Fibroblast of lung (primary cell): ENCODE data around the gene PPP1R15B. TPM values are rescaled to one million over a fixed set of nuclear protein-coding genes. Genes with fewer than 3 reads are reported as not detected.

Experiments used
- DNase-seq, 2 donors: peaks; one replicate each; pipeline versions ENCODE4 v3.0.0 to v3.0.0-alpha.2; 2010; ENCODE audit warnings: low read depth in 2 of 2
- H2AFZ ChIP-seq: 2 replicates; pipeline ENCODE4 v1.5.1; 2012; ENCODE audit warnings: low read length, control low read depth, inconsistent platforms
- H3K27ac ChIP-seq: 2 replicates; pipeline ENCODE4 v1.5.1; 2011; ENCODE audit warnings: low read length, control low read depth; ENCODE audit not compliant: insufficient read depth
- H3K27me3 ChIP-seq: 2 replicates; pipeline ENCODE4 v1.5.1; 2011; ENCODE audit warnings: mild to moderate bottlenecking, low read length; ENCODE audit not compliant: control insufficient read depth, insufficient read depth
- H3K36me3 ChIP-seq: 2 replicates; pipeline ENCODE4 v1.5.1; 2011; ENCODE audit warnings: low read length; ENCODE audit not compliant: control insufficient read depth, insufficient read depth
- H3K4me1 ChIP-seq: 2 replicates; pipeline ENCODE4 v1.5.1; 2011; ENCODE audit warnings: low read length; ENCODE audit not compliant: control insufficient read depth, insufficient read depth; ENCODE audit errors: extremely low read depth
- H3K4me2 ChIP-seq: 2 replicates; pipeline ENCODE4 v1.5.1; 2011; ENCODE audit warnings: low read length, control low read depth; ENCODE audit not compliant: insufficient read depth; ENCODE audit errors: extremely low read depth
- H3K4me3 ChIP-seq, 4 experiments: fragments of 200-600 bp in 1 of 4; sonication (generic) in 1 of 4; replicated peaks in 1 of 4; 2 replicates each; pipeline ENCODE4 v1.5.1; 2011 to 2016; ENCODE audit warnings: low read length in 4 of 4, low read depth in 3 of 4, mild to moderate bottlenecking in 3 of 4, control low read depth in 2 of 4, inconsistent platforms in 1 of 4, mixed read lengths in 1 of 4; ENCODE audit not compliant: insufficient read depth in 1 of 4; ENCODE audit errors: control extremely low read depth in 1 of 4
- H3K79me2 ChIP-seq: 2 replicates; pipeline ENCODE4 v1.5.1; 2012; ENCODE audit warnings: mild to moderate bottlenecking, low read length, inconsistent platforms; ENCODE audit not compliant: control insufficient read depth, insufficient read depth
- H3K9ac ChIP-seq: 2 replicates; pipeline ENCODE4 v1.5.1; 2011; ENCODE audit warnings: mild to moderate bottlenecking, low read length, control low read depth; ENCODE audit not compliant: insufficient read depth
- H3K9me3 ChIP-seq: 2 replicates; pipeline ENCODE4 v1.5.1; 2012; ENCODE audit warnings: low read depth, low read length; ENCODE audit not compliant: control insufficient read depth, insufficient read depth
- H4K20me1 ChIP-seq: 2 replicates; pipeline ENCODE4 v1.5.1; 2011; ENCODE audit warnings: low read length; ENCODE audit not compliant: control insufficient read depth, insufficient read depth; ENCODE audit errors: extremely low read depth
- EZH2 ChIP-seq: IDR thresholded peaks from 2 replicates; pipeline ENCODE4 v1.5.1; 2012; ENCODE audit warnings: low read length, control low read depth, mild to moderate bottlenecking; ENCODE audit errors: missing control alignments
- polyA plus RNA-seq, 2 donors: library from polyadenylated mRNA; depleted of rRNA in 1 of 2; stranded (reverse) in 1 of 2; unstranded in 1 of 2; fragments of >200 nt; gene quantifications; 2 replicates each; pipeline ENCODE4 v1.2.1, GENCODE V29; 2011 to 2012; ENCODE audit warnings: missing spikeins in 1 of 2
- total RNA-seq: library from RNA; depleted of rRNA; stranded (reverse); fragments of >200 nt; gene quantifications from 2 replicates; pipeline ENCODE4 v1.2.1, GENCODE V29; 2014
- TF ChIP-seq, protein P1 (sequence below), 2 donors: IDR thresholded peaks in 1 of 2; conservative IDR thresholded peaks in 1 of 2; 1 replicate in 1 of 2; 2 replicates in 1 of 2; pipeline ENCODE4 v1.5.1; 2011 to 2012; ENCODE audit warnings: low read length in 2 of 2, control low read depth in 1 of 2, inconsistent platforms in 1 of 2, low read depth in 1 of 2, mild to moderate bottlenecking in 1 of 2

Gene PPP1R15B
- total and polyA plus RNA-seq, 2 donors (not counting 1 experiment from before 2014, with no cell fraction given) = 22.4 to 27.7 TPM

DNA sequence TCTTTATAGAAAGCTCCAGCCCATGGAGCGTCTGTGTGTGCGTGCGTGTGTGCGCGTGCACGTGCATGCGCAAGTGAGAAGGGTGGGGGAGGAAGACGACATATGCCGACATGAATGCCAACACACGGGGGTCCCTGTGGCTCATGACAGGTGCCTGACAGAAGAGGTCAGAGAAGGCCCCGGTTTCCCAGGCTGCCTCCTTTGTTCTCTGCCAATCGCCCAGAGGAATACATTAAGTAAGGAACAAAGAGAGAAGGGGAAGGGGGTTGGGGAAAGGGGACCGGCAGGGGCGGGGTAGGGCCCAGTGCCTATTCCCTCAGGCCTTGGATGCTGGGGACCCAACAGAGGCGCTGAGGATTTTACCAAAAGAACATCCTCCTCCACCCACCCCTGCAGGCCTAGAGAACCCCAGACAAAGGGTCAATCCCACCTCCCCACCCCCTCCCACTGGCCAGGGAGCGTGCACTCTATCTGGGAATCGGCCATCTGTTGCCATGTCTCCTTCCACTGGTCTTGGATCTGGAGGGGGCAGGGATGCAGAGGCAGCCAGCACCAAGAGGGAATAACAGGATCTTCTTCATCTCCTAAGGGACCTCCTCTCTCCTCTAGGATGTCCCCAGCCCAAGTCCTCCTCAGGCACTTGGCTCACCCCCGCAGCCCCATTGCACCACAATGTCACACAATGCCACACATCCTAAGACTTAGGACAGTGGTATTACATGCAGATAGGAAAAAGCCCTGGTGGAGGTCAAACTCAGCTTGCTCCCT, 43.6 kb upstream of the PPP1R15B start:
- Histone ChIP-seq H3K27ac (no peak overlapping the region), H3K4me1 (no peaks in the 10 kb centered on the region), H2AFZ (no peak overlapping the region), H3K27me3 (peaks cover 4% of the 10 kb centered on the region), H3K9me3 (no peaks in the 10 kb centered on the region), H3K4me2 (no peak overlapping the region), H4K20me1 (no peaks in the 10 kb centered on the region), H3K36me3 (no peaks in the 10 kb centered on the region), H3K79me2 (no peaks in the 10 kb centered on the region), H3K4me3 (no peak overlapping the region), H3K9ac (no peak overlapping the region)
- TF ChIP-seq EZH2 = no peak
- TF ChIP-seq, protein P1, sequence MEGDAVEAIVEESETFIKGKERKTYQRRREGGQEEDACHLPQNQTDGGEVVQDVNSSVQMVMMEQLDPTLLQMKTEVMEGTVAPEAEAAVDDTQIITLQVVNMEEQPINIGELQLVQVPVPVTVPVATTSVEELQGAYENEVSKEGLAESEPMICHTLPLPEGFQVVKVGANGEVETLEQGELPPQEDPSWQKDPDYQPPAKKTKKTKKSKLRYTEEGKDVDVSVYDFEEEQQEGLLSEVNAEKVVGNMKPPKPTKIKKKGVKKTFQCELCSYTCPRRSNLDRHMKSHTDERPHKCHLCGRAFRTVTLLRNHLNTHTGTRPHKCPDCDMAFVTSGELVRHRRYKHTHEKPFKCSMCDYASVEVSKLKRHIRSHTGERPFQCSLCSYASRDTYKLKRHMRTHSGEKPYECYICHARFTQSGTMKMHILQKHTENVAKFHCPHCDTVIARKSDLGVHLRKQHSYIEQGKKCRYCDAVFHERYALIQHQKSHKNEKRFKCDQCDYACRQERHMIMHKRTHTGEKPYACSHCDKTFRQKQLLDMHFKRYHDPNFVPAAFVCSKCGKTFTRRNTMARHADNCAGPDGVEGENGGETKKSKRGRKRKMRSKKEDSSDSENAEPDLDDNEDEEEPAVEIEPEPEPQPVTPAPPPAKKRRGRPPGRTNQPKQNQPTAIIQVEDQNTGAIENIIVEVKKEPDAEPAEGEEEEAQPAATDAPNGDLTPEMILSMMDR (conservative IDR thresholded peaks at IDR 0.05 in 1 of 2, IDR thresholded peaks at IDR 0.05 in 1 of 2; ENCODE audit: low read depth in 1 of 2, low read length in 2 of 2) = no peak
- DNase-seq = no peak

- Histone ChIP-seq H3K36me3 (no peaks in the 10 kb centered on the region), H3K4me3 (no peak overlapping the region), H3K79me2 (no peaks in the 10 kb centered on the region), H4K20me1 (no peaks in the 10 kb centered on the region), H3K4me1 (no peaks in the 10 kb centered on the region), H3K4me2 (no peak overlapping the region), H3K9ac (no peak overlapping the region), H3K27me3 (peaks cover 4% of the 10 kb centered on the region), H3K9me3 (no peaks in the 10 kb centered on the region), H3K27ac (no peak overlapping the region), H2AFZ (no peak overlapping the region)
- DNase-seq = no peak
- TF ChIP-seq EZH2 = no peak
Measured at GRCh38 chr1:204454476-204454875, 42.9 kb upstream of the PPP1R15B start.

DNA sequence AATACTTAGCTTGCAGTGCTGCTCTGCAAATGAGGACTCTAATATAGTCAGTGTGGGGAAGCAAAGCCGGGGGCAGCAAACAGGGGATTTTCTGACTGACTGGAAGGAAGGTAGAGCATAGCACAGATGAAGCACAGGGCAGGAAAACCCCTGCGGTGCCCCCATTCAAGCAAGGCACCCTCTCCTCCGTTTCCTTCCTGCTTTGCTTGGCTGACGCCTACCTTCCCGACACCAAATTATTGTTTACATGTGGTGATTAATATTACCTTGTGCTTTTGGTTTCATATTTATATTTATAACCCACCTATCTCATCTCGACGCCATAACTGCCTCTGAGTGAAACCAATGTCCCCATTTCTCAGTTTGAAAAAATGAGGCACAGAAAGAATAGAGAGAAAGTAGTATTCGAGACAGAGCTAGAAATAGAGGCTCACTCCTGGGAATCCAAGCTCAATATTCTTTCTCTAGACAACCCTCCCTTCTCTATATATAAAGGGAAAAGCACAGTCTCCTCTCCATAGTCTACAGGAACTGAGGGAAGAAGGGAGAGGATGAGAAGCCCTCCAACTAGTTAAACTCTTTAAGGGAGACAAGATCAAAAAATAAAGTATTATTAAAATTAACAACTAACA, 41.6 kb upstream of the PPP1R15B start:
- Histone ChIP-seq H3K4me2 (no peak overlapping the region), H3K4me1 (no peaks in the 10 kb centered on the region), H3K9ac (no peak overlapping the region), H3K27me3 (peaks cover 4% of the 10 kb centered on the region), H2AFZ (no peak overlapping the region), H3K9me3 (no peaks in the 10 kb centered on the region), H4K20me1 (no peaks in the 10 kb centered on the region), H3K27ac (no peak overlapping the region), H3K4me3 (no peak overlapping the region), H3K36me3 (no peaks in the 10 kb centered on the region), H3K79me2 (no peaks in the 10 kb centered on the region)
- TF ChIP-seq, protein P1 (conservative IDR thresholded peaks at IDR 0.05 in 1 of 2, IDR thresholded peaks at IDR 0.05 in 1 of 2; ENCODE audit: low read depth in 1 of 2, low read length in 2 of 2) = no peak
- no peak for TF ChIP-seq EZH2
- DNase-seq = no peak
